Thyroid gland (tissue), 4 donors: Measurements from ENCODE around the gene LRP6.

ENCODE experiments used
- POLR2A ChIP-seq, 2 donors: fragments of 450-650 bp; IDR thresholded peaks; one replicate each; pipeline ENCODE4 v1.6.1; 2017; ENCODE audit warnings: antibody characterized with exemption in 2 of 2, mild to moderate bottlenecking in 2 of 2, moderate library complexity in 1 of 2
- TF ChIP-seq, protein P1 (sequence below), 6 experiments: fragments of 200-600 bp in 3 of 6; fragments of 450-650 bp in 3 of 6; sonication (generic) in 3 of 6; IDR thresholded peaks; one replicate each; pipeline ENCODE4 v1.5.1; 2016 to 2019; ENCODE audit warnings: antibody characterized with exemption in 6 of 6, mild to moderate bottlenecking in 2 of 6, inconsistent platforms in 1 of 6, moderate library complexity in 1 of 6

DNA sequence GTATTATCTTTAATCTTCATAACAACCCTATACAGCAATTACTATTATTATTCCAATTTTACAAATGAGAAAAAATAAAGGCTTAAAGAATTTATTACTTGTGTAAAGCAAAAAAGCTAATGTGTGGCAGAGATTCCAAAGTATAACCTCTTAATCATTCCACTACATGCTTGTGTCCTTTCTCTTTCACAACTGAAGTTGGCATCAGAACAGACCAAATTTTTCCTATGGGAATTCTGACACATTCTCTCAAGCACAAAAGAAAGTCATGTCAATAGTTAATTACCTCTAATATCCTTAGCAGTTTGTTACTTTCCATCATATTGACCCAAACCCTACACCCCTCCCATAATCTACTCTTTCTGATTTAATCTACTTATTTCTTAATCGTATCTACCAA, 109.4 kb downstream of the LRP6 start:
- TF ChIP-seq, protein P1, sequence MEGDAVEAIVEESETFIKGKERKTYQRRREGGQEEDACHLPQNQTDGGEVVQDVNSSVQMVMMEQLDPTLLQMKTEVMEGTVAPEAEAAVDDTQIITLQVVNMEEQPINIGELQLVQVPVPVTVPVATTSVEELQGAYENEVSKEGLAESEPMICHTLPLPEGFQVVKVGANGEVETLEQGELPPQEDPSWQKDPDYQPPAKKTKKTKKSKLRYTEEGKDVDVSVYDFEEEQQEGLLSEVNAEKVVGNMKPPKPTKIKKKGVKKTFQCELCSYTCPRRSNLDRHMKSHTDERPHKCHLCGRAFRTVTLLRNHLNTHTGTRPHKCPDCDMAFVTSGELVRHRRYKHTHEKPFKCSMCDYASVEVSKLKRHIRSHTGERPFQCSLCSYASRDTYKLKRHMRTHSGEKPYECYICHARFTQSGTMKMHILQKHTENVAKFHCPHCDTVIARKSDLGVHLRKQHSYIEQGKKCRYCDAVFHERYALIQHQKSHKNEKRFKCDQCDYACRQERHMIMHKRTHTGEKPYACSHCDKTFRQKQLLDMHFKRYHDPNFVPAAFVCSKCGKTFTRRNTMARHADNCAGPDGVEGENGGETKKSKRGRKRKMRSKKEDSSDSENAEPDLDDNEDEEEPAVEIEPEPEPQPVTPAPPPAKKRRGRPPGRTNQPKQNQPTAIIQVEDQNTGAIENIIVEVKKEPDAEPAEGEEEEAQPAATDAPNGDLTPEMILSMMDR (IDR thresholded peaks at IDR 0.05) = no peak
- no peak for TF ChIP-seq POLR2A (IDR thresholded peaks at IDR 0.05)
